GM18858 (cell line): ENCODE data around the gene BRMS1L.

ENCODE experiments used
- ATAC-seq: cut with Tn5 transposase; IDR thresholded peaks from one replicate; pipeline ENCODE4 v1.9.1; 2021; ENCODE audit not compliant: unreplicated experiment

The BRMS1L gene

DNA sequence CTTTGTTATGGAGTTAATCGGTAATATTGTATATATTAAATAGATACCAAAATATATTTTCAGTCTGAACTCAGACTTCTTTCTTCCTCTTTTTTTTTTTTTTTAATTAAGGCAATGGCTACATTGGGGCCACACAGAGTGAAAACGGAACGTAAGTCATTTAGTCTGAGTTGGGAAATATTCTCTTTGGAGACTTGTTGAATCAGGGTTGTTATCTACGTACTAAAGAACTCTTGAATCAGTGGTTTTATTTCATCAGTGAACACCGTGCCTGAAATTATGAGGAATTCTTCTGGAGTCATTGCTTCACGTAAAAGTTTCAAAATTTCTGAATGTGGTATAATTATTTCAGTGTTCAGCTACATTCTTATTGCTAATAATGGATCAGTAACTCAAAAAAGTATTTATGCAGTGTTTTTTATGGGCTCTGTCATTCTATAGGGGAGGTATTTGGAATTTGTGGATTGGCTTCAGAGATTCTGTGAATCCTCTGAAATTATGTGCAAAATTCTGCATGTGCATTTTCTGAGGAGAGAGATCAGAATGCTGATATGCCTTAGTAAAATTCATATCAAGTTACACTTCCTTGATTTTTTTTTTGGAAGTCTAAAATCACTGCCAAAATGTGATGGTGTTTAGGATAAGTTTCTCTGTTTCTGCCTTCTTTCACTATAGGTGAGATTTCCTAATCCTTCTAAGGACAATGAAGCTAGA, 39.6 kb downstream of the BRMS1L start:
- no peak for ATAC-seq

DNA sequence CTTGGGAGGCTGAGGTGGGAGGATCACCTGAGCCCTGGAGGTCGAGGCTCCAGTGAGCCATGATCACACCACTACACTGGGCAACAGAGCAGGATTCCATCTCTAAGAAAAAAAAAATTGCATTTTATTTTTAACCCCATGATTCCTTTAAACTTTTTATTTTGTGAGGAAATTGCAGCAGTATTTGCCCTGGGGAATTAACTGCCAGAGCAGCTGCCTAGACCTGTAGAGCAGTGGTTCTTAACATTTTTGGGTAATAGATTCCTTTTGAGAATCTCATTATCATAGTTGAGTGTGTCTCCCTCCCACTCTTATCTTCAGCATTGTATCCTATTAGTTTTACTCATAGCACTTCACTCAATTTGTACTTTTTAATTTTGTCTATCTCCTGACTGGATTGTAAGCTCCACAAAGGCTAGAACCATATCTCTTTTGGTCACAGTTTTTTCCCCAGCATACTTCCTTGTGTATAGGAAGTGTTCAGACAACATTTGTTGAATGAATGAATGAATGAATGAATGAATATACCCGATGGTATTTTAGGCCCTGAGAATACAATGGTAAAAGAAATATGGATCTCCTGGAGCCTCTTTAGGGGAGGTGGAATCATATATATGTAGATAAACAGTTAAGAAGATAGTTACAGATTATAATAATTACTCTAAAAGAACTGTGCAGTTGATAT, 40.6 kb downstream of the BRMS1L start:
- ATAC-seq: no peak

DNA sequence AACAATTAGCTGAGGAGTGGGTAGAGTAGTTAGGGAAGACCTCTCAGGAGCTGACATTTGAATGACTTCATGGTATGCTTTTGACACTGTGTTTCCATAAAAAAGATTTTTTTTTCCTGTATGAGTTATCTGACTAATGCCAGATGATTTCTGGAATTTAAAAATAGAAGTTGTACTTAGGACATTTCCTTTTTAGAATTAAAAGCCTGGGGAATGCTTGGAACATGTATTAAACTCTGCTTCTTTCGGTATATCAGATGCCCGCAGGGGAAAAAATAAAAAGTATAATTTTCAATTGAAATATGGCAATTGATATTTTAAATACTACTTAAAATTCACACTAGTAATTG, 41.1 kb downstream of the BRMS1L start:
- no peak for ATAC-seq

DNA sequence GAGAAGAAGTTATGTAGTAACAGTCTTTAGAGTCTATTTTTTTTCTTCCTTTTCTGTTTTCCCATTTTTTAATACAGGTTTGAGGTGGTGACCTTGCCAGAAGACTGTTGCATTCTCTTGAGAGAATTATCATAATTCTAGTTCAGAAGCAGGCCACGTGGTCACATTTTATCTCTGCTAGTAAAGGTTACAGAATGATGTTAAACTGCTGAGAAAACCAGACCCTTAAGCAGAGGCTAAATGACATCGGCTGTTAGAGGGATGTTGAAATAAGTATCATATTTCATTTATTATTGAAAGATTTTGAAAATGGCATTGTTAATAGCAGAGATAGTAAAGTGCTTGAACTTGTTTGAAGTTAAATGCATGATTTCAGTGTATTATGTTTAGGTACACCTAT, 49.2 kb downstream of the BRMS1L start:
- ATAC-seq: no peak

DNA sequence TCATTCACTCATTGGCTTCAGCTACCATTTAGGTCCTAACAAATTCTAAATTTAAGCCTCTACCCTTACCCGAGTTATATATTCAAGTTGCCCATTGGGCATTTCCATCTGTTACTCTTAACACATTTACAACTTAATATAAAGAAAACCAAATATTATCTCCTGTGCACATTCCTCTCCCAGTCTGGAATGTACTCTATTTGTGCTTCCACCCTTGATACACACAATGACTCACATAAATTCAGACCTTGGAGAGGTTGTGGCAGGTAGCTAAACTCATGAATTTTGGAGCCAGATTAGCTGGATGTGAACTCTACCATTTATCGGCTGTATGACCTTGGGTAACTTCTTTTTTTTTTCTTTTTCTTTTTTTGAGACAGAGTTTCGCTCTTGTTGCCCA, 51.1 kb downstream of the BRMS1L start:
- no peak for ATAC-seq

DNA sequence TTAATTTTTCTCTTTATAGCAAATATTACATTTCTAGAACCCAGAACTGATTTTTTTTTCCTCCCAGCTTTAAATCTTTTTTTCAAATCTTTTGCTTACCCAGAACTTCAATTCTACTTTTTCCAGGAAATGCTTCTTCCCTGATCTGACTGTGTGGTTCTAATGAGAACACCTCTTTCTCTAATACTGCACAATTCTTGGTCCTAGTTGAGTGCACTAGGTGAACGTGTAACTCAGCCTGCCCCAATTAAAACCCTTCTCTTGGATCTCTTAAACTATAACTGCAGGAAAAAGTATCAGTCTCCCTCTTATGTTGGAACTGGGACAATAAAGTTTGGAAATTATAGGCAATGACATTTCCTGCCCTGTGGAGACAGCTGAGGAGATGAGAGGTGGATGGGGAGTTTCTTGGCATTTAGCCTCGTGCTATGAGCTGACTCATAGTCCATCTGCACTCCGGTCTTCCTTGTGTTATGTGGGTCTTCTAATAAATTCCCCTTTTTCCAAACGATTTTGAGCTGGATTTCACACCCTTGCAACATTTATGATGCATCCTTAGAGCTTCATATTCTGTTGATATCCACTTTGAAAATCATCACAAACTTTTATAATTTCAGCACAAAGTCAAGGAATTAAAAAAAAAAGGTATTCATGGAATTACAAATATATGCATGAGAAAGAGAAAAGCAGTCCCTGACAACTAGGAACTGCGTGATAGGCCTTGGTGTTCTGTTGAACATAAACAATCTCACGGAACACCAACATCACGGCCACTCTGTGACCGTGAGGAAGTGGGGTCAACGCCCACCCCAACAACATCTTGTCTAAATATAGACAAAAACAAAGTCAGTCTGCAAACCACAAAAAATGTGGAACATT, 52.4 kb downstream of the BRMS1L start:
- no peak for ATAC-seq

DNA sequence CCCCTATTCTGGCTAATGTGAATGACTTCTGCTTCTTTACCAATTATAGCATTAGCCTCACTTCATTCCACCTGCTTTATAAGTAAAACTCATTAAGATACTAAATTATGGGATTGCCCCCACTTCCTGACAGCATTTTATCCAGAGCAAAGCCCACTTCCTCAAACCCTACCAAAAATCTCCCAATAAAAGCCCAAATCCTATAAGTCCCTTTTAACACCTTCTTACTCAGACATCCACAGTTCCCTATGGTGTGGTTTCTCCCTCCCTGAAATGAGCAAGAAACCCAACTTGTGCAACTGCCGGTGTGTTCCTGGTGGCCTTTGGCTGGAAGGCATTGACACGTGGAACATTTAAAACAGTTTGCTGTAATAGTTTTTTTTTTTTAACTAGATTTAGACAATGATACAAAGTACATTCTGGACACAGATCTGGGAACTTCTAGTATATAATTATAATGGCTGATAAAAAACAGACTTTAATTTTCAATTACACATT, 53.1 kb downstream of the BRMS1L start:
- no peak for ATAC-seq

DNA sequence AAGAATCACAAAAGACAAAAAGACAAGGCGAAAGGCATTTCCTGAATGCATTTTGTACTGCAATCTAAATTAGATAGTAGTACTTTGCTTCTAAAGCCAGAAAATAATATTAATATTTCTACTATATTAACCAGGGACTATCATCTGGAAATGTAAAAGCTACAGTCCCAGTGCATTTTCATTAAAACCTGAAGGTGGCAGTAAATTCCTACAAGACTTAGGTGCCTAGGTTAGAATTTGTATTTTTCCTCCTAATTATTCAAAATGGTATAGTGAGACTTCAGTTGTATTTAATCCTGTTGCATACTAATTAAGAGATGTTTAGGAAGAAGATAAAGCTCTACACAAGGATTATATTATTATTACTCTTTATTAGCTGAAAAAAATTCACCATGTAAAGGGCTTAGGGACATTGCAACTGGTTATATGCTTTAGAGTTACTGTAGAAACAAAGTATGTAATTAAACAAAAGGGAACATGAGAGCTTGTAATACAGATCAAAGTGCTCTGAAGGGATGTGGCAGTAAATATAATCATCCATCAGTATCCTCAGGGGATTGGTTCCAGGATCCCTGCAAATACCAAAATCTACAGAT, 53.6 kb downstream of the BRMS1L start:
- peak; percentile 39 for ATAC-seq

DNA sequence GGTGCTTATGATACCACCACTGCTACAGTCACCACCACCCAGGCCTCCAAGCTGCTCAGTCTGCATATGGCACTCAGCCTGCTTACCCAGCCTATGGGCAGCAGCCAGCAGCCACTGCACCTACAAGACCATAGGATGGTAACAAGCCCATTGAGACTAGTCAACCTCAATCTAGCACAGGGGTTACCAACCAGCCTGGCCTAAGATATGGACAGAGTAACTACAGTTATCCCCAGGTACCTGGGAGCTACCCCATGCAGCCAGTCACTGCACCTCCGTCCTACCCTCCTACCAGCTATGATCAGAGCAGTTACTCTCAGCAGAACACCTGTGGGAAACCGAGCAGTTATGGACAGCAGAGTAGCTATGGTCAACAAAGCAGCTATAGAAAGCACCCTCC, 55.1 kb downstream of the BRMS1L start:
- no peak for ATAC-seq

DNA sequence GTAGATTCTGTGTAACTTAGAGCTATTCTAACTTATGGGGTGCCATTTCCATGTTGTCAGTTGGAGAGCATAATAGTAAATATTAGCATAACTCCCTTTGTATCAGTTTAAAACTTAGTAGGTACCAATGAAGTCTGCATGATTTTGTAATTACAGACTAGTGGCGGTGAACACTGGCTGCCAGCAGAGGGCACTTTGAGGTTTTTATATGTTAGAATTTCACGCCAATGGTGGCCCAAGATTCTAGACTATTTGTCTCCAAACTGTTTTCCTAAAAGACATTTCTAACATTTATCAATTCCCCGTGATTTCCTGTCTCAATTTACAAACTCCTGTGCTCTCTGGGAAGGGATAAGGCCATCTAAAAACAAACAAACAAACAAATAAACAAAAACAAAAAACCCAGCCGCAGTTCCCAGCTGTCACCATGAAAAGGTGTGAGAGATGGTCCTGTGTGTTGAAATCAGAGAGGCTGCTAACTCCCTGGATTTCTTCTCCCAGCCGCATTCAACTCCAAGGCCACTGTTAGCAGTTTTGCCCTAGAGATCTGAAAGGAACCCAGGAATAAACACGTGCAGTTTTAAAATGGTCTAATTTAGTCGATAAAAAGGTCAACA, 57.6 kb downstream of the BRMS1L start:
- no peak for ATAC-seq

DNA sequence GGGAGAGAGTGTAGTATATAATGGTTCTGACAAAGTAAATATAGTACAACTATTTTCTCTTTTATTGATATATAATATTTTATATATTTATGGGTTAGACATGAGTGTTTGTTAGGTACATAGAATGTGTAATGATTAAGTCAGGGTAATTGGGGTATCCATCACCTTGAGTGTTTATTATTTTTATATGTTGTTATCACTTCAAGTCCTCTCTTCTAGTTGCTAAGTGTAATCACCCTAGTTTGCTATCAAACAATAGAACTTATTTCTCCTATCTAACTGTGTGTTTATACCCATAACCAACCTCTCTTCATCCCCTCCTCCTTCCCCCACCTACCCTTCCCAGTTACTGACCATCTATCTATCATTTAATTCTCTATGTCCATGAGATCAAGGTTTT, 64.2 kb downstream of the BRMS1L start:
- no peak for ATAC-seq

DNA sequence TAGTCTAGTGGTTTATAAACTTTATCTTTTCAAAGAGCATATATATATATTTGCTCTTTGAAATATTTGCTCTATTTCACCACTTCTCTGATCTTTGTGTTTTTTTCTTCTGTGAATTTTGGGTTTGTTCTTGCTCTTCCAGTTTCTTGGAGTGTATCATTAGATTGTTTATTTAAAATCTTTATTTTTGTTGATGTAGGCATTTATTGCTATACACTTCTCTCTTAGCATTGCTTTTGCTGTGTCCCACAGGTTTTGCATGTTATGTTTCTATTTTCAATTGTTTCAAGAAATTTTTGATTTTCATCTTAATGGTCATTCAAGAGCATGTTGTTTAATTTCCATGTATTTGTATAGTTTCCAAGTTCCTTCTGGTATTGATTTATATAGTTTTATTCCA, 69.1 kb downstream of the BRMS1L start:
- no peak for ATAC-seq

DNA sequence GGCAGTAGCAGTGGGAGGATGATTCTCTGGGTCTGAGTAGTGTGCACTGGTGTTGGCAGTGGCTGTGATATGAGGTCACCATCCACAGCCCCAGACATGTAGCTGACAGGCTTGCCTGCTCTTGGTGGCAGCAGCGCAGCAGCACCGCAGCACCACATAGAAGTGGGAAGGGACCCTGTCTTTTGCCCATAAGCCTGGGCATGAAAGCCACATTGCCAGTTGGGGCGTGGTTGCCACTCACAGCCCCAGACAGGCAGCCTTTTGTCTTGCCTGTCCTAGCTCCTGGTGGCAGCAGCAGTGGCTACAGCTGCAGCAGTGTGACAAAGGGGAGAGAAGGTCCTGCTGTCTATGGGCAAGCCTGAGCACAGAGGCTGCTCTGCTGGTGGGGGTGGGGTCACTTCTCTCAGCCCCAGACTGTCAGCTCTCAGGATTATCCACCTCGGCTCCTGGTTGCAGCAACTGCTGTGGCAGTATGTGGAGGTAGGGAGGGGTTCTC, 71.5 kb downstream of the BRMS1L start:
- ATAC-seq: no peak

DNA sequence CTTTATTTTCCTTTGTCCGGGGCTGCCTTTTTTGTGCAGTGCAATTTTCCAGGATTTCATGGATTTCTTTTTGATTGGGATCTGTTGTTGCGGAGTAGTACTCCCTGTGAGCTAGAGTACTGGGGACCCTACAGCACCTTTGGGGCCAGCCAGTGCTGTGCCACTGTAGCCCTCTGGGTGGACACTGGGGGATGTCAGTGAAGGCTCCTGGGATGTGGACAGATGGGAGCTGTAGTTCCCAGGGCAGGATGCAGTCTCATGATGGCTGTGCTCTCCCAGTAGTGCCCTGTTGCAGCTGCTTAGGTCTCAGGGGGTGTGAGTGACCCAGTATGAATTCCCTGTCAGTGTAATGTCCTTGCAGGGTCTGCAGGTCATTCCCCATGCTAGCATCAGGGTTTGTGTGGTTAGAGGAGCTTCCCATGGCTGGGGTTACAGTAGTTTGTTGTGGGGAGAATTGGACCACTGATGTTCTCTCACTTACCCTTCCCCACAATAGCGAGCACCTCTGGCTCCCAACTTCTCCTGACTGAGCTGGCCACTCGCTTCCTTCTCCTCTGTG, 72.2 kb downstream of the BRMS1L start:
- no peak for ATAC-seq

DNA sequence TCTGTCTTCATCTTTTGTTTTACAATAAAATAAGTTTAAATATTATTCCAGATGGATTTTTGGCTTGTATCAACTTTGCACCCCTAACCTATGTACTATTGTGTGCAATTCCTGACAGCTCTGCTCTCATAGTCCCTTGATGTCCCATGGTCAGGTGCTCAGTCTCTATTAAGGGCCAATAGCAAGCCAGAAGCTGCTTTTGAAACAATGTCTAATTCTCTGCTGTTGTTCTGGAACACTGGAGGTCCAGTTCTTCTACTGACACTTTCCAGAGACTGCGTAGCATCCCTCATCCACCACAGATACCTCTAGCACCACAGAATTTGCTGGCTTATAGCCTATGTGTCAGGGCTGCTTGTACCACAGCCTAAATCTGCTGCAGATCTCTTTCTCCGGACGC, 74.6 kb downstream of the BRMS1L start:
- ATAC-seq: no peak

DNA sequence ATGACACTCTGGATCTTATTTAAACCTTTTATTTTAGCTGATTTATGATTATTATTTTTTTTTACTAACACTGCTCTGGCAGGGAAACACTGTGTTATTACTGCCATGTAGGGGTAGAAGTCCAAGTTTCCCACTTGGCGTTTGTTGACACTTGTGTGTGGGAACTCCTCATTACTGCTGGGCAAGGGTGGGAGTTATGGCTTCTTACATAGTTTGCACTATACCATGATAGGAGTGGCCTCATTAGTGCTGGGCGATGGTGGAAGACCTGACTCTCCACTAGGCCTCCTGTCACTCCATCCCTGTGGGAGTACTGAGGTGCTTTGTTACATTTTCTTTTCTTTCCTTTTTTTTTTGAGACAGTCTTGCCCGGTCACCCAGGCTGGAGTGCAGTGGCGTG, 83.5 kb downstream of the BRMS1L start:
- no peak for ATAC-seq

DNA sequence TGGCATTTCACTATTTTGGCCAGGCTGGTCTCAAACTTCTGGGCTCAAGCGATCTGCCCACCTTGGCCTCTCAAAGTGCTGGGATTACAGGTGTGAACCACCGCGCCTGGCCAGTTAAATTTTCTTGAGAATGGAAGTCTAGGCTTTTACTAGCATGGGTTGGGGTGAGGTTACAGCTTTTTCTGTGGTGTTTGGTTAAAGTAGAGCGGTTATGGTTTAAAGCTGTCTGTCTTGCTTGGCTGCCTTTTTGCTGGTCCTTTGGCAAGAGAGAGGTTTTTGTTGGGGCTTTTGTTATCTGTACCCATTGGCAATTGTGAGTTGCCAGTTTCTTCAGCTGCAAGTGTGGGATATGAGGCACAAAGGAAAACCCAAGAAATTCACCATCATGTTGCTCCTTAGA, 84.1 kb downstream of the BRMS1L start:
- ATAC-seq: no peak

DNA sequence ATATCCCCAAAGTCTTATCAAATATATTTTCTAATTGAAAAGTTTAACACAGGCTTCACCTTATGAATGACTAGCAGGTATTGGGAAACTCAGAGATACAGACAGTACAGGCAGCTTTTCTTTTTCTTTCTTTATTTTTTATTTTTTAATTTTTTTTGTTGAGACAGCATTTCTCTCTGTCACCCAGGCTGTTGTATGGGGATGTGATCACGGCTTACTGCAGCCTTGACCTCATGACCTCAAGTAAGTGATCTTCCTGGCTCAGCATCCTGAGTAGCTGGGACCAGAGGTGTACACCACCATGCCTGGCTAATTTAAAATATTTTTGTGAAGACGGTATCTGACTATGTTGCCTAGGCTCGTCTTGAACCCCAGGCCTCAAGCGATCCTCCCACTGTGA, 85.0 kb downstream of the BRMS1L start:
- ATAC-seq: no peak

DNA sequence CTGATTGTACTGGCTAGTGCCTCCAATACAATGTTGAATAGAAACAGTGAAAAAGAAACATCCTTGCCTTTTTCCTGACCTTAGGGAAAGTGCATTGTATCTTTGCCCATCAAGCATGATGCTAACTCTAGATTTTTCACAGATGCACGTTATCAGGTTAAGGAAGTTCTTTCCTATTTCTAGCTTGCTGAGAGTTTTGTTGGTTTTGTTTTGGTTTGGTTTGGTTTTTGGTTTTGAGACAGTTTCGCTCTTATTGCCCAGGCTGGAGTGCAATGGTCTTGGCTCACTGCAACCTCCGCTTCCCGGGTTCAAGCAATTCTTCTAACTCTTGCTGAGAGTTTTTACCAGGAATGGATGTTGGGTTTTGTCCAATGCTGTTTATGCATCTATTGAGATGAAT, 89.0 kb downstream of the BRMS1L start:
- ATAC-seq: no peak

DNA sequence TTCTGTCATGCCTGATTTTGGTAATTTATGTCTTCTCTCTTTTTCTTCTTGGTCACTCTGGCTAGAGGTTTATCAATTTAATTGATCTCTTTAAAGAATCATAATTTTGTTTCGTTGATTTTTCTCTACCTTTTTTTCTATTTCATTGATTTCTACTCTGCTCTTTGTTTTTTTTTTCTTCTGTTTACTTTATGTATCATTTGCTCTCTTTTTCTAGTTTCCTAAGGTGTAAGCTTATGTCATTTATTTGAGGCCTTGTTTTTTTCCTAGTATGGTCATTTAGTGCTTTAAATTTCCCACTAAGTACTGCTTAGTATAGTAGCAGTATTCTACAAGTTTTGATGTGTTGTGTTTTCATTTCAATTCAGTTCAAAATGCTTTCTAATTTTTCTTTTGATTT, 89.6 kb downstream of the BRMS1L start:
- no peak for ATAC-seq
